Fibroblast of lung (primary cell): ENCODE results near the gene HTR1D.
"Not testable (repeated sequence)": the region's sequence is repeated elsewhere in the genome, so short reads cannot be mapped to it uniquely, and the experiment has no call there.

Source experiments
- CTCF ChIP-seq, 2 donors: IDR thresholded peaks in 1 of 2; conservative IDR thresholded peaks in 1 of 2; 1 replicate in 1 of 2; 2 replicates in 1 of 2; pipeline ENCODE4 v1.5.1; 2011 to 2012; ENCODE audit warnings: low read length in 2 of 2, control low read depth in 1 of 2, inconsistent platforms in 1 of 2, low read depth in 1 of 2, mild to moderate bottlenecking in 1 of 2
- EZH2 ChIP-seq: IDR thresholded peaks from 2 replicates; pipeline ENCODE4 v1.5.1; 2012; ENCODE audit warnings: low read length, control low read depth, mild to moderate bottlenecking; ENCODE audit errors: missing control alignments

- not testable (repeated sequence) for TF ChIP-seq CTCF (conservative IDR thresholded peaks at IDR 0.05 in 1 of 2, IDR thresholded peaks at IDR 0.05 in 1 of 2; ENCODE audit: low read depth in 1 of 2, low read length in 2 of 2); EZH2
These were observed 40.1 kb upstream of the HTR1D start for GRCh38 chr1:23257371-23257770.
